ENCODE results near the gene CSGALNACT2.
A peak's percentile ranks its signal among the peaks of the same experiment; 100 is the strongest.
"Not testable (repeated sequence)": the region's sequence is repeated elsewhere in the genome, so short reads cannot be mapped to it uniquely, and the experiment has no call there.

The CSGALNACT2 gene

GRCh38 chr10:43145936-43146335 lies 7.7 kb downstream of the CSGALNACT2 start:
- DNase-seq = not testable (repeated sequence)

- no peak for DNase-seq
Measured at GRCh38 chr10:43151371-43151770, 13.1 kb downstream of the CSGALNACT2 start.

GRCh38 chr10:43153901-43154300 lies 15.7 kb downstream of the CSGALNACT2 start:
- no peak for DNase-seq

- no peak for DNase-seq
Measured at GRCh38 chr10:43155221-43155620, 17.0 kb downstream of the CSGALNACT2 start.

- no peak for DNase-seq
Measured at GRCh38 chr10:43155741-43156140, 17.5 kb downstream of the CSGALNACT2 start.

GRCh38 chr10:43156590-43157341 lies 18.5 kb downstream of the CSGALNACT2 start:
- DNase-seq = no peak

GRCh38 chr10:43158636-43159035 lies 20.4 kb downstream of the CSGALNACT2 start:
- no peak for DNase-seq

GRCh38 chr10:43160046-43160920 lies 22.0 kb downstream of the CSGALNACT2 start:
- DNase-seq = peak; percentile 31

- no peak for DNase-seq
Measured at GRCh38 chr10:43160921-43161255, 22.6 kb downstream of the CSGALNACT2 start.

- no peak for DNase-seq
Measured at GRCh38 chr10:43162604-43163003, 24.4 kb downstream of the CSGALNACT2 start.

GRCh38 chr10:43166207-43166879 lies 28.1 kb downstream of the CSGALNACT2 start:
- no peak for DNase-seq

- DNase-seq = no peak
Measured at GRCh38 chr10:43166880-43167497, 28.7 kb downstream of the CSGALNACT2 start.

- DNase-seq = no peak
Measured at GRCh38 chr10:43167498-43167889, 29.2 kb downstream of the CSGALNACT2 start.

- no peak for DNase-seq
Measured at GRCh38 chr10:43170491-43170890, 32.2 kb downstream of the CSGALNACT2 start.

- DNase-seq = no peak
Measured at GRCh38 chr10:43172645-43173044, 34.4 kb downstream of the CSGALNACT2 start.

GRCh38 chr10:43173120-43173519 lies 34.9 kb downstream of the CSGALNACT2 start:
- no peak for DNase-seq

- no peak for DNase-seq
Measured at GRCh38 chr10:43174969-43175368, 36.7 kb downstream of the CSGALNACT2 start.

- DNase-seq = no peak
Measured at GRCh38 chr10:43176271-43176670, 38.0 kb downstream of the CSGALNACT2 start.

GRCh38 chr10:43177595-43177994 lies 39.4 kb downstream of the CSGALNACT2 start:
- no peak for DNase-seq

- no peak for DNase-seq
Measured at GRCh38 chr10:43181146-43181545, 42.9 kb downstream of the CSGALNACT2 start.

GRCh38 chr10:43183764-43184163 lies 45.5 kb downstream of the CSGALNACT2 start:
- not testable (repeated sequence) for DNase-seq

GRCh38 chr10:43186150-43186549 lies 47.9 kb downstream of the CSGALNACT2 start:
- no peak for DNase-seq

- no peak for DNase-seq
Measured at GRCh38 chr10:43187213-43187612, 49.0 kb downstream of the CSGALNACT2 start.

All from amniotic stem cell (primary cell).